ENCODE results near the gene ITFG1. TPM values are rescaled to one million over a fixed set of nuclear protein-coding genes. Genes with fewer than 3 reads are reported as not detected.

ITFG1 gene
- total RNA-seq, 2 experiments from 2014 or later: 33.7 to 37.9 TPM

- peaks cover 35% of the 10 kb centered on the region for H3K36me3 ChIP-seq (ENCODE audit: insufficient read depth, low read length)
These were observed 26.0 kb upstream of the ITFG1 start for GRCh38 chr16:47486856-47487255.

DNA sequence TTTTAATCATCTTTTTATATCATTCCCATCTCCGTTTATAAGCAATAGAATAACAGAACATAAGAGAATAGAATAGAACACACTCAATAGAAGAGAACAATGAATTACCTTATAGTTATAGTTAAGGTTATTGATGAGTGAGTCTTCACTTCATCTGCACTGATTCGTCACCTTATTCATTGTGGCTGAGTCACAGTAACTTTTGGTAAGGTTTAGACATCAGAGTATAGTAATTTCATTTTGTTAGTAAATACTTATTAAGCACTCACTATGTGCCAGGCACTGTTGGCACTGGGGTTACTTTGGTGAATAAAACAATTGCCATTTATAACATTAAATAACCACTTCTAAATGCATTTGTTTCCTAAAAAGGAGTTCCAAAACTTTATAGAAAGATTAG, 22.8 kb upstream of the ITFG1 start:
- H3K79me2 ChIP-seq (ENCODE audit: insufficient read depth, low read depth, low read length): peaks cover 16% of the 10 kb centered on the region; the same call in 1 of the 2 replicates
- no peak overlapping the region for H3K4me3 ChIP-seq (ENCODE audit: low read depth, low read length, poor library complexity, severe bottlenecking)
- peaks cover 14% of the 10 kb centered on the region for H3K4me1 ChIP-seq (ENCODE audit: insufficient read depth, low read length, poor library complexity, severe bottlenecking)
- DNase-seq (ENCODE audit: low spot score): no peak
- H3K4me2 ChIP-seq (ENCODE audit: low read length): no peak overlapping the region
- H3K36me3 ChIP-seq (ENCODE audit: insufficient read depth, low read length): peaks cover 13% of the 10 kb centered on the region
- CTCF ChIA-PET (ENCODE audit: unreplicated experiment): no interaction called here
- no peak overlapping the region for H3K27ac ChIP-seq (ENCODE audit: low read depth, low read length, poor library complexity, severe bottlenecking)
- no peaks in the 10 kb centered on the region for H3K9me2 ChIP-seq (ENCODE audit: insufficient read depth, low read length)
- no peaks in the 10 kb centered on the region for H4K20me1 ChIP-seq (ENCODE audit: insufficient read depth, low read length)
- no TSS peak for BruUV-seq (replicated peaks)
- POLR2A ChIA-PET: no interaction called here
- intact Hi-C loops (cut with micrococcal nuclease; ENCODE audit: unreplicated experiment): no loop called here
- TF ChIP-seq CTCF (conservative IDR thresholded peaks at IDR 0.05; ENCODE audit: low read length) (no peak), EZH2phosphoT487 (IDR thresholded peaks at IDR 0.05; ENCODE audit: borderline replicate concordance, low read depth, low read length) (no peak)
- no peak overlapping the region for H2AFZ ChIP-seq (ENCODE audit: low read length)
- H3K9me3 ChIP-seq (ENCODE audit: low read length): peaks cover 11% of the 10 kb centered on the region

More at GRCh38 chr16:47486856-47487255, 26.0 kb upstream of the ITFG1 start:
- CTCF ChIA-PET (ENCODE audit: unreplicated experiment): no interaction called here
- Histone ChIP-seq H3K27ac (ENCODE audit: low read depth, low read length, poor library complexity, severe bottlenecking) (no peak overlapping the region), H3K9me2 (ENCODE audit: insufficient read depth, low read length) (no peaks in the 10 kb centered on the region), H3K4me2 (ENCODE audit: low read length) (no peak overlapping the region), H3K4me1 (ENCODE audit: insufficient read depth, low read length, poor library complexity, severe bottlenecking) (peaks cover 23% of the 10 kb centered on the region), H3K9me3 (ENCODE audit: low read length) (peaks cover 30% of the 10 kb centered on the region), H2AFZ (ENCODE audit: low read length) (no peak overlapping the region), H4K20me1 (ENCODE audit: insufficient read depth, low read length) (no peaks in the 10 kb centered on the region), H3K79me2 (ENCODE audit: insufficient read depth, low read depth, low read length) (peaks cover 49% of the 10 kb centered on the region; the same call in 1 of the 2 replicates), H3K4me3 (ENCODE audit: low read depth, low read length, poor library complexity, severe bottlenecking) (no peak overlapping the region)
- POLR2A ChIA-PET: interaction anchor here (1.0 kb wide), 1 partner anchor 17 kb away, joined by 3 read pairs; no protein-coding TSS in a partner anchor
- intact Hi-C loops (cut with micrococcal nuclease; ENCODE audit: unreplicated experiment): no loop called here
- DNase-seq (ENCODE audit: low spot score): no peak
- no TSS peak for BruUV-seq (replicated peaks)
- TF ChIP-seq EZH2phosphoT487 (IDR thresholded peaks at IDR 0.05; ENCODE audit: borderline replicate concordance, low read depth, low read length): no peak
- no peak for TF ChIP-seq CTCF (conservative IDR thresholded peaks at IDR 0.05; ENCODE audit: low read length)

GRCh38 chr16:47481698-47482374, 21.0 kb upstream of the ITFG1 start:
- H3K4me1 ChIP-seq (ENCODE audit: insufficient read depth, low read length, poor library complexity, severe bottlenecking): peaks cover 11% of the 10 kb centered on the region
- POLR2A ChIA-PET: interaction anchor here (0.6 to 9.6 kb wide), 5 partner anchors 11 to 738 kb away, joined by 3 to 120 read pairs (median 5); partner anchors contain the start of genes ITFG1 and PHKB
- CTCF ChIA-PET (ENCODE audit: unreplicated experiment): no interaction called here
- H4K20me1 ChIP-seq (ENCODE audit: insufficient read depth, low read length): no peaks in the 10 kb centered on the region
- no peak overlapping the region for H2AFZ ChIP-seq (ENCODE audit: low read length)
- no TSS peak for BruUV-seq (replicated peaks)
- H3K36me3 ChIP-seq (ENCODE audit: insufficient read depth, low read length): no peaks in the 10 kb centered on the region; the same call in 1 of the 2 replicates
- H3K9me2 ChIP-seq (ENCODE audit: insufficient read depth, low read length): no peaks in the 10 kb centered on the region
- TF ChIP-seq EZH2phosphoT487 (IDR thresholded peaks at IDR 0.05; ENCODE audit: borderline replicate concordance, low read depth, low read length): no peak
- TF ChIP-seq CTCF (conservative IDR thresholded peaks at IDR 0.05; ENCODE audit: low read length): no peak
- intact Hi-C loops (cut with micrococcal nuclease; ENCODE audit: unreplicated experiment): no loop called here
- H3K9me3 ChIP-seq (ENCODE audit: low read length): no peaks in the 10 kb centered on the region
- no peak overlapping the region for H3K4me3 ChIP-seq (ENCODE audit: low read depth, low read length, poor library complexity, severe bottlenecking)
- DNase-seq (ENCODE audit: low spot score): peak; percentile 35
- peaks cover 10% of the 10 kb centered on the region; the same call in 1 of the 2 replicates for H3K79me2 ChIP-seq (ENCODE audit: insufficient read depth, low read depth, low read length)
- H3K4me2 ChIP-seq (ENCODE audit: low read length): no peak overlapping the region
- H3K27ac ChIP-seq (ENCODE audit: low read depth, low read length, poor library complexity, severe bottlenecking): no peak overlapping the region

Data from OCI-LY7 (cell line).